Measurements from ENCODE around the gene PLD3. TPM values are rescaled to one million over a fixed set of nuclear protein-coding genes. Genes with fewer than 3 reads are reported as not detected.

Gene PLD3
- total and polyA plus RNA-seq, 2 donors (not counting 3 experiments of a cell fraction or from before 2014, with no cell fraction given) = 166 to 479 TPM

DNA sequence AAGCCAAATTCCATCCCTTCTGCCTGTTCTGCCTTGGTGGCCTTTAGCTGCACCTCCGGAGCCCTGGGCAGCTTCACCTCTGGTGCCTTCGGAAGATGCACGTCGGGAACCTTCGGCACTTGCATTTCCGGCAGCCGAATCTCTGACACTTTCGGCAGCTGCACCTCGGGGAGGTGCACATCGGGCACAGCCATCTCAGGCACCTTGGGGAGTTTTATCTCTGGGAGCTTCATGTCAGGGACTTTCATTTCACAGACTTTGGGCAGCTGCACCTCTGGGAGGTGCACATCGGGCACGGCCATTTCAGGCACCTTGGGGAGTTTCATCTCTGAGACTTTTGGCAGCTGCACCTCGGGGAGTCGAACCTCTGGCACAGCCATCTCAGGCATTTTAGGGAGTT is 47.5 kb downstream of the PLD3 start:
- DNase-seq (ENCODE audit: low read depth, low spot score) (no peak), FAIRE-seq (no peak)
- Histone ChIP-seq H3K79me2 (ENCODE audit: control insufficient read depth, insufficient read depth, low read length) (no peaks in the 10 kb centered on the region), H3K9me3 (replicated peaks; ENCODE audit: control insufficient read depth, insufficient read depth, low read length) (no peaks in the 10 kb centered on the region), H3K27me3 (ENCODE audit: control insufficient read depth in 2 of 2, insufficient read depth in 2 of 2, low read length in 2 of 2) (no peaks in the 10 kb centered on the region), H3K4me3 (replicated peaks in 1 of 3; ENCODE audit: insufficient read depth in 1 of 3, low read depth in 1 of 3, low read length in 3 of 3) (no peak overlapping the region), H3K4me2 (ENCODE audit: insufficient read depth, low read length) (no peak overlapping the region), H3K36me3 (ENCODE audit: control insufficient read depth in 2 of 2, extremely low read depth in 1 of 2, insufficient read depth in 2 of 2, low read length in 2 of 2) (no peaks in the 10 kb centered on the region), H3K27ac (ENCODE audit: insufficient read depth, low read depth, low read length) (no peak overlapping the region), H3K4me1 (ENCODE audit: control insufficient read depth, extremely low read depth, insufficient read depth, low read length) (no peaks in the 10 kb centered on the region), H3K9ac (replicated peaks; ENCODE audit: extremely low read depth, insufficient read depth, low read length) (no peak overlapping the region), H2AFZ (ENCODE audit: low read depth, low read length) (no peak overlapping the region), H4K20me1 (replicated peaks; ENCODE audit: control insufficient read depth, extremely low read depth, insufficient read depth, low read length) (no peaks in the 10 kb centered on the region), H3K9me1 (replicated peaks; ENCODE audit: control insufficient read depth, extremely low read depth, insufficient read depth, low read length) (no peaks in the 10 kb centered on the region)
- dilution Hi-C loops (cut with MboI; ENCODE audit: extremely low pct_ligation_motif_present, low sequenced_read_pairs) (no loop called here), intact Hi-C loops (cut with micrococcal nuclease) (no loop called here)
- POLR2A ChIA-PET = interaction anchor here (1.3 kb wide), 1 partner anchor 30 kb away, joined by 3 read pairs; no protein-coding TSS in a partner anchor
- CTCF ChIA-PET = interaction anchor here (2.1 kb wide), 1 partner anchor 91 kb away, joined by 9 read pairs; no protein-coding TSS in a partner anchor
- BruUV-seq (replicated peaks) = no TSS peak
- TF ChIP-seq JUN (IDR thresholded peaks at IDR 0.05; ENCODE audit: borderline replicate concordance, insufficient read depth, insufficient read length, low read depth) = no peak
- TF ChIP-seq, protein P1, sequence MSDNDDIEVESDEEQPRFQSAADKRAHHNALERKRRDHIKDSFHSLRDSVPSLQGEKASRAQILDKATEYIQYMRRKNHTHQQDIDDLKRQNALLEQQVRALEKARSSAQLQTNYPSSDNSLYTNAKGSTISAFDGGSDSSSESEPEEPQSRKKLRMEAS (IDR thresholded peaks at IDR 0.05; ENCODE audit: insufficient read depth, insufficient read length) = no peak
- no peak for TF ChIP-seq GATA2 (IDR thresholded peaks at IDR 0.05; ENCODE audit: insufficient read depth, insufficient read length, low read depth, low read length)
- no peak for TF ChIP-seq EZH2 (IDR thresholded peaks at IDR 0.05; ENCODE audit: borderline replicate concordance, low read depth, low read length, severe bottlenecking)
- no peak for TF ChIP-seq POLR2AphosphoS5 (IDR thresholded peaks at IDR 0.05; ENCODE audit: insufficient read depth, low read depth, low read length)
- no peak for TF ChIP-seq MYC (IDR thresholded peaks at IDR 0.05; ENCODE audit: low read depth, low read length)
- TF ChIP-seq POLR2A (IDR thresholded peaks at IDR 0.05; ENCODE audit: low read depth, low read length) = no peak
- TF ChIP-seq FOS (IDR thresholded peaks at IDR 0.05; ENCODE audit: borderline replicate concordance, insufficient read depth, low read length) = no peak
- TF ChIP-seq, protein P2, sequence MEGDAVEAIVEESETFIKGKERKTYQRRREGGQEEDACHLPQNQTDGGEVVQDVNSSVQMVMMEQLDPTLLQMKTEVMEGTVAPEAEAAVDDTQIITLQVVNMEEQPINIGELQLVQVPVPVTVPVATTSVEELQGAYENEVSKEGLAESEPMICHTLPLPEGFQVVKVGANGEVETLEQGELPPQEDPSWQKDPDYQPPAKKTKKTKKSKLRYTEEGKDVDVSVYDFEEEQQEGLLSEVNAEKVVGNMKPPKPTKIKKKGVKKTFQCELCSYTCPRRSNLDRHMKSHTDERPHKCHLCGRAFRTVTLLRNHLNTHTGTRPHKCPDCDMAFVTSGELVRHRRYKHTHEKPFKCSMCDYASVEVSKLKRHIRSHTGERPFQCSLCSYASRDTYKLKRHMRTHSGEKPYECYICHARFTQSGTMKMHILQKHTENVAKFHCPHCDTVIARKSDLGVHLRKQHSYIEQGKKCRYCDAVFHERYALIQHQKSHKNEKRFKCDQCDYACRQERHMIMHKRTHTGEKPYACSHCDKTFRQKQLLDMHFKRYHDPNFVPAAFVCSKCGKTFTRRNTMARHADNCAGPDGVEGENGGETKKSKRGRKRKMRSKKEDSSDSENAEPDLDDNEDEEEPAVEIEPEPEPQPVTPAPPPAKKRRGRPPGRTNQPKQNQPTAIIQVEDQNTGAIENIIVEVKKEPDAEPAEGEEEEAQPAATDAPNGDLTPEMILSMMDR (IDR thresholded peaks at IDR 0.05; ENCODE audit: extremely low read depth in 1 of 2, insufficient read depth in 1 of 2, low read depth in 1 of 2, low read length in 2 of 2) = no peak

All from endothelial cell of umbilical vein (primary cell).